ENCODE results near the gene INS. TPM values are rescaled to one million over a fixed set of nuclear protein-coding genes. Genes with fewer than 3 reads are reported as not detected.

Gene INS
- total and polyA plus RNA-seq, 2 of the 8 experiments (the other 6 are each of a cell fraction or from before 2014, with no cell fraction given), result not detected

DNA sequence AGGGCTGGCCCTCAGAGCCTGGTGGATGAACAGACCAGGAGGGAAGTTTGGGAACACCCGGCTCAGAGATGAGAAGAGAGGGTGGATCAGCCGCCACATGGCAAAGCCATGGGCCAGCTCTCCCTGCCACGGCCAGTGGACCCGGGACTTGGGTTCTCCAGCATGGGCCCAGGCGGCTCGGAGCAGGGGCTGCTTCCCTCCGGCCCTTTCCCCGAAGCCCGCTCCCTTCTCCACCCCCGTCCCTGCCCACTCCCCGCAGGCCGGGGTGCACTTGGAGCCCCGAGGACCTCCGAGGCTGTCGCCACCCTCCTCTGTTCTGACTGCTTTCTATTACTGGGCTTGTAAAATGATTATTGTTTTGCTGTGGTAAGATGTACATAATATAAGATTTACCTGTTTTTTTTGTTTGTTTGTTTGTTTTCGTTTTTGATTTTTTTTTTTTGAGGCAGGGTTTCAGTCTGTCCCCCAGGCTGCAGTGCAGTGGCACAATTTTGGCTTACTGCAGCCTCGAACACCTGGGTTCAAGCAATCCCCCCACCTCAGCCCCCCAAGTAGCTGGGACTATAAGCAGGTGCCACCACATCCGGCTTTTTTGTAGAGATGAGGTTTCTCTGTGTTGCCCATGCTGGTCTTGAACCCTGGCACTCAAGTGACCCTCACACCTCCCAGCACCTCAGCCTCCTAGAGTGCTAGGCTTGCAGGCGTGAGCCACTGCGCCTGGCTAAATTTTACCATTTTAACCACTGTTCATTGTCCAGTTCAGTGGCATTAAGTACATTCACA lies 21.9 kb upstream of the INS start:
- Histone ChIP-seq H3K23me2 (ENCODE audit: low read depth, low read length) (peaks cover 9% of the 10 kb centered on the region; the same call in 1 of the 2 replicates), H2AFZ (ENCODE audit: low read length) (no peak overlapping the region), H2BK15ac (ENCODE audit: low read length) (no peak overlapping the region), H3K18ac (ENCODE audit: extremely low read depth, low read length) (no peak overlapping the region), H3K56ac (replicated peaks; ENCODE audit: insufficient read length, low read depth, low read length) (no peak overlapping the region), H3K14ac (ENCODE audit: insufficient read length) (no peak overlapping the region), H3K23ac (ENCODE audit: insufficient read length) (no peak overlapping the region), H3K79me2 (ENCODE audit: control insufficient read depth in 1 of 2, insufficient read depth in 2 of 2, low read length in 2 of 2) (no peaks in the 10 kb centered on the region), H3K36me3 (ENCODE audit: control insufficient read depth in 2 of 4, insufficient read depth in 4 of 4, low read length in 3 of 4) (no peaks in the 10 kb centered on the region), H2BK20ac (ENCODE audit: low read length) (no peak overlapping the region), H2BK120ac (replicated peaks; ENCODE audit: low read depth, low read length) (no peak overlapping the region), H4K20me1 (replicated peaks in 1 of 2; ENCODE audit: control insufficient read depth in 1 of 2, insufficient read depth in 2 of 2, low read length in 2 of 2) (peaks cover 0 to 11% of the 10 kb centered on the region in 2 experiments), H3K4me3 (ENCODE audit: extremely low read depth in 1 of 4, insufficient read depth in 2 of 4, low read depth in 3 of 4, low read length in 4 of 4) (no peak overlapping the region), H3K9ac (replicated peaks in 1 of 4; ENCODE audit: extremely low read depth in 1 of 4, low read depth in 3 of 4, low read length in 3 of 4) (no peak overlapping the region), H4K5ac (ENCODE audit: insufficient read length, low read depth, low read length) (no peak overlapping the region), H2BK12ac (ENCODE audit: low read depth, low read length) (no peak overlapping the region), H4K91ac (replicated peaks; ENCODE audit: insufficient read length, low read length) (no peak overlapping the region), H3K4me1 (replicated peaks in 1 of 4; ENCODE audit: control insufficient read depth in 3 of 4, insufficient read depth in 4 of 4, low read length in 3 of 4) (no peaks in the 10 kb centered on the region; a peak in 1 of 7 replicates), H3K9me3 (ENCODE audit: insufficient read depth in 2 of 2, low read depth in 1 of 2, low read length in 1 of 2) (no peaks in the 10 kb centered on the region), H4K8ac (ENCODE audit: extremely low read depth, insufficient read depth, low read length) (no peak overlapping the region), H2BK5ac (ENCODE audit: low read depth, low read length) (no peak overlapping the region), H3K4me2 (ENCODE audit: insufficient read depth in 1 of 2, low read depth in 2 of 2, low read length in 2 of 2) (no peak overlapping the region), H3K4ac (replicated peaks; ENCODE audit: insufficient read length, low read depth, low read length) (no peak overlapping the region), H3K27ac (ENCODE audit: low read depth, low read length) (no peak overlapping the region), H3K27me3 (replicated peaks in 1 of 4; ENCODE audit: control insufficient read depth in 3 of 4, extremely low read depth in 1 of 4, insufficient read depth in 3 of 4, low read length in 3 of 4) (peaks cover 0 to 14% (median 5%) of the 10 kb centered on the region in 4 experiments; a peak in 2 of 7 replicates), H3K79me1 (ENCODE audit: low read depth, low read length) (no peaks in the 10 kb centered on the region), H2AK5ac (ENCODE audit: low read depth, low read length) (no peak overlapping the region)
- CTCF ChIA-PET (ENCODE audit: partially characterized antibody), result interaction anchor here (0.6 to 1.4 kb wide), 7 partner anchors 10 to 122 kb away, joined by 3 to 10 read pairs (median 4); no protein-coding TSS in a partner anchor
- no peak for TF ChIP-seq SIRT6 (IDR thresholded peaks at IDR 0.05; ENCODE audit: low read length)
- TF ChIP-seq CHD2 (IDR thresholded peaks at IDR 0.05; ENCODE audit: low read length), result no peak
- no peak for TF ChIP-seq NANOG (IDR thresholded peaks at IDR 0.05; ENCODE audit: insufficient read depth, low read depth, low read length, poor library complexity, severe bottlenecking)
- TF ChIP-seq, protein P1, sequence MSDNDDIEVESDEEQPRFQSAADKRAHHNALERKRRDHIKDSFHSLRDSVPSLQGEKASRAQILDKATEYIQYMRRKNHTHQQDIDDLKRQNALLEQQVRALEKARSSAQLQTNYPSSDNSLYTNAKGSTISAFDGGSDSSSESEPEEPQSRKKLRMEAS (IDR thresholded peaks at IDR 0.05), result no peak
- TF ChIP-seq JUN (IDR thresholded peaks at IDR 0.05; ENCODE audit: low read depth, low read length), result no peak
- no peak for TF ChIP-seq ZNF274 (IDR thresholded peaks at IDR 0.05; ENCODE audit: borderline replicate concordance, extremely low read depth, low read length)
- TF ChIP-seq TEAD4 (IDR thresholded peaks at IDR 0.05; ENCODE audit: low read depth, low read length), result no peak
- no peak for TF ChIP-seq RNF2 (IDR thresholded peaks at IDR 0.05; ENCODE audit: borderline replicate concordance, low read depth, low read length, missing control alignments, poor library complexity, severe bottlenecking)
- no peak for TF ChIP-seq SP4 (IDR thresholded peaks at IDR 0.05; ENCODE audit: low read length)
- no peak for TF ChIP-seq SUZ12 (IDR thresholded peaks at IDR 0.05; ENCODE audit: low read length)
- WGBS, 2 experiments (ENCODE audit: extremely low coverage in 1 of 2, insufficient coverage in 1 of 2, insufficient read length in 1 of 2, insufficient replicate concordance in 2 of 2, low coverage in 1 of 2, low lambda C conversion rate in 2 of 2, missing lambda C conversion rate in 1 of 2), result 82% methylated on average over 16 of the region's 20 CpGs; no CpG with 5 or more reads in 1 of the 2 experiments
- DNase-seq (ENCODE audit: low read depth in 1 of 2, low spot score in 2 of 2) (no peak), FAIRE-seq (no peak)
- POLR2A ChIA-PET (ENCODE audit: partially characterized antibody), result no interaction called here

All from H1 (cell line).